Esophagus squamous epithelium (tissue), 5 donors: ENCODE data around the gene UBE2Z. TPM values are rescaled to one million over a fixed set of nuclear protein-coding genes. Genes with fewer than 3 reads are reported as not detected.

Experiments
- DNase-seq: peaks from one replicate; lab custom pipeline; 2025; lab: John Stamatoyannopoulos, UW
- H3K27ac ChIP-seq, 4 donors: fragments of 200-600 bp; sonication (generic); one replicate each; pipeline ENCODE4 v1.5.1; 2016 to 2019; ENCODE audit warnings: mild to moderate bottlenecking in 1 of 4
- H3K27me3 ChIP-seq, 4 donors: fragments of 200-600 bp; sonication (generic); 1 replicate in 3 of 4; 2 replicates in 1 of 4; pipeline versions ENCODE4 v1.5.1 to v1.6.0; 2017 to 2021; ENCODE audit warnings: antibody characterized with exemption in 1 of 4
- H3K36me3 ChIP-seq, 3 donors: fragments of 200-600 bp; sonication (generic); one replicate each; pipeline ENCODE4 v1.5.1; 2016 to 2019
- H3K4me1 ChIP-seq, 3 donors: fragments of 200-600 bp; sonication (generic); one replicate each; pipeline ENCODE4 v1.5.1; 2017 to 2019
- H3K4me3 ChIP-seq, 4 donors: fragments of 200-600 bp; sonication (generic); 1 replicate in 3 of 4; 2 replicates in 1 of 4; pipeline ENCODE4 v1.5.1; 2016 to 2019; ENCODE audit warnings: mild to moderate bottlenecking in 2 of 4, moderate library complexity in 1 of 4
- H3K9me3 ChIP-seq, 3 donors: fragments of 200-600 bp; sonication (generic); one replicate each; pipeline ENCODE4 v1.5.1; 2016 to 2019
- POLR2A ChIP-seq, 4 donors: fragments of 450-650 bp; IDR thresholded peaks; one replicate each; pipeline ENCODE4 v1.6.1; 2017; ENCODE audit warnings: antibody characterized with exemption in 4 of 4, mild to moderate bottlenecking in 4 of 4, moderate library complexity in 3 of 4
- WGBS, 2 donors: methylation state at CpG; one replicate each; pipeline ENCODE4 v1.1.5; 2018; 5-methylcytosine and 5-hydroxymethylcytosine counted together
- intact Hi-C: fragments of 100-400 bp; cut with DNase I; formaldehyde crosslinking; loops from one replicate; pipeline ENCODE4 v1.15.0; 2022
- total RNA-seq, 4 donors: library from RNA; depleted of rRNA; stranded (reverse); fragments of >200 nt; gene quantifications; one replicate each; pipeline ENCODE4 v1.1.0, GENCODE V29; 2016
- TF ChIP-seq, protein P1 (sequence below), 6 experiments: fragments of 450-650 bp in 4 of 6; fragments of 200-600 bp in 2 of 6; sonication (generic) in 2 of 6; IDR thresholded peaks; one replicate each; pipeline ENCODE4 v1.5.1; 2016 to 2019; ENCODE audit warnings: antibody characterized with exemption in 6 of 6, mild to moderate bottlenecking in 4 of 6, moderate library complexity in 4 of 6
- donor health status: DM: yes; HTN: yes; CAD: no.

The UBE2Z gene
- total RNA-seq, 4 donors from 2014 or later, result 45.3 to 57.6 (median 53.3) TPM

- DNase-seq, result no peak
- 19% methylated on average over 12 of the region's 12 CpGs for WGBS, 2 donors
- Histone ChIP-seq H3K9me3 (no peaks in the 10 kb centered on the region), H3K4me1 (no peaks in the 10 kb centered on the region), H3K27ac (no peak overlapping the region), H3K36me3 (no peaks in the 10 kb centered on the region), H3K27me3 (peaks cover 0 to 33% (median 0%) of the 10 kb centered on the region in 4 donors), H3K4me3 (no peak overlapping the region)
- intact Hi-C loops, result loop anchor here (5.0 kb wide), 1 partner anchor 157 kb away; the partner anchor contains the start of genes PRAC1 and PRAC2
- TF ChIP-seq POLR2A (IDR thresholded peaks at IDR 0.05), result no peak
- TF ChIP-seq, protein P1, sequence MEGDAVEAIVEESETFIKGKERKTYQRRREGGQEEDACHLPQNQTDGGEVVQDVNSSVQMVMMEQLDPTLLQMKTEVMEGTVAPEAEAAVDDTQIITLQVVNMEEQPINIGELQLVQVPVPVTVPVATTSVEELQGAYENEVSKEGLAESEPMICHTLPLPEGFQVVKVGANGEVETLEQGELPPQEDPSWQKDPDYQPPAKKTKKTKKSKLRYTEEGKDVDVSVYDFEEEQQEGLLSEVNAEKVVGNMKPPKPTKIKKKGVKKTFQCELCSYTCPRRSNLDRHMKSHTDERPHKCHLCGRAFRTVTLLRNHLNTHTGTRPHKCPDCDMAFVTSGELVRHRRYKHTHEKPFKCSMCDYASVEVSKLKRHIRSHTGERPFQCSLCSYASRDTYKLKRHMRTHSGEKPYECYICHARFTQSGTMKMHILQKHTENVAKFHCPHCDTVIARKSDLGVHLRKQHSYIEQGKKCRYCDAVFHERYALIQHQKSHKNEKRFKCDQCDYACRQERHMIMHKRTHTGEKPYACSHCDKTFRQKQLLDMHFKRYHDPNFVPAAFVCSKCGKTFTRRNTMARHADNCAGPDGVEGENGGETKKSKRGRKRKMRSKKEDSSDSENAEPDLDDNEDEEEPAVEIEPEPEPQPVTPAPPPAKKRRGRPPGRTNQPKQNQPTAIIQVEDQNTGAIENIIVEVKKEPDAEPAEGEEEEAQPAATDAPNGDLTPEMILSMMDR (IDR thresholded peaks at IDR 0.05), result peak; percentile 72 to 93 (median 88)
Observed at GRCh38 chr17:48878920-48879898, 29.0 kb upstream of the UBE2Z start.

GRCh38 chr17:48882272-48882671, 25.9 kb upstream of the UBE2Z start:
- H3K4me3 ChIP-seq, result no peak overlapping the region
- 78 to 82% methylated on average over 2 of the region's 2 CpGs for WGBS, 2 donors
- intact Hi-C loops, result loop anchor here (5.0 to 10.0 kb wide), 2 partner anchors 153 to 210 kb away; no protein-coding TSS in a partner anchor
- no peaks in the 10 kb centered on the region for H3K36me3 ChIP-seq
- H3K27ac ChIP-seq, result no peak overlapping the region
- peaks cover 0 to 24% (median 0%) of the 10 kb centered on the region in 4 donors for H3K27me3 ChIP-seq
- no peaks in the 10 kb centered on the region for H3K9me3 ChIP-seq
- DNase-seq, result no peak
- TF ChIP-seq, protein P1 (IDR thresholded peaks at IDR 0.05), result no peak
- no peak for TF ChIP-seq POLR2A (IDR thresholded peaks at IDR 0.05)
- H3K4me1 ChIP-seq, result peaks cover 0 to 7% (median 0%) of the 10 kb centered on the region in 3 donors

DNA sequence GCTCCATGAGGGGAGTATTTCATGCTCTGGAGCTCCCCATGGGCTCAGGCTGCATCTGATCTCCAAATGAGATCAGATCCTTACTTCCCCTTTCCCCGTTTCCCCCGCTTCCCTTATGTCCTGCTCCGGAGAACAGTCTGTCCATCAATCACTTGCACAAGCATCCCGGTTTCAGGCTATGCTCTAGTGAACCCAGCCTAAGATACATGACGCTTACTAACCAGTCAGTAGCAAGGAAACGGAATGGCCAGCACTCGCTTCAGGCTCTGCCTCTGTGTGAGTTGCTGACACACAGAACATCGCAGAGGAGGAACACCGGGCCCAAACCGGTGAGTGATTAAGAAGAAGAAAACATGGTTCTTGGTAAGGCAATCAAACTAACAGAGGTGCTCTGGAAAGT, 25.0 kb upstream of the UBE2Z start:
- intact Hi-C loops, result loop anchor here (5.0 to 10.0 kb wide), 2 partner anchors 152 to 211 kb away; no protein-coding TSS in a partner anchor
- Histone ChIP-seq H3K4me1 (peaks cover 0 to 7% (median 0%) of the 10 kb centered on the region in 3 donors), H3K36me3 (no peaks in the 10 kb centered on the region), H3K9me3 (no peaks in the 10 kb centered on the region), H3K27me3 (peaks cover 0 to 15% (median 0%) of the 10 kb centered on the region in 4 donors), H3K27ac (no peak overlapping the region), H3K4me3 (no peak overlapping the region)
- no peak for TF ChIP-seq POLR2A (IDR thresholded peaks at IDR 0.05)
- TF ChIP-seq, protein P1 (IDR thresholded peaks at IDR 0.05), result no peak
- no peak for DNase-seq
- WGBS, 2 donors, result 52 to 58% methylated on average over 9 to 10 of the region's 10 CpGs

- DNase-seq, result no peak
- WGBS, 2 donors, result 55 to 83% methylated on average over 2 of the region's 2 CpGs
- TF ChIP-seq, protein P1 (IDR thresholded peaks at IDR 0.05), result no peak
- no peak for TF ChIP-seq POLR2A (IDR thresholded peaks at IDR 0.05)
Observed at GRCh38 chr17:48890086-48890485, 18.1 kb upstream of the UBE2Z start.

More at GRCh38 chr17:48890086-48890485, 18.1 kb upstream of the UBE2Z start:
- no peaks in the 10 kb centered on the region for H3K9me3 ChIP-seq
- H3K36me3 ChIP-seq, result peaks cover 0 to 9% (median 1%) of the 10 kb centered on the region in 3 donors
- intact Hi-C loops, result no loop called here
- H3K4me1 ChIP-seq, result peaks cover 11 to 32% (median 13%) of the 10 kb centered on the region in 3 donors
- H3K4me3 ChIP-seq, result no peak overlapping the region
- H3K27me3 ChIP-seq, result no peaks in the 10 kb centered on the region
- no peak overlapping the region for H3K27ac ChIP-seq
